Testis (tissue), 3 donors: Measurements from ENCODE around the gene OLFML3. TPM values are rescaled to one million over a fixed set of nuclear protein-coding genes. Genes with fewer than 3 reads are reported as not detected.

Experiments
- DNase-seq: peaks from one replicate; pipeline ENCODE4 v3.0.0-alpha.2; 2019
- H3K27ac ChIP-seq, 2 donors: fragments of 200-600 bp; sonication (generic); one replicate each; pipeline ENCODE4 v1.5.1; 2019
- H3K27me3 ChIP-seq: fragments of 200-600 bp; sonication (generic); one replicate; pipeline ENCODE4 v1.5.1; 2019
- H3K36me3 ChIP-seq: fragments of 200-600 bp; sonication (generic); one replicate; pipeline ENCODE4 v1.5.1; 2017; ENCODE audit warnings: low read depth; ENCODE audit errors: missing control alignments
- H3K4me1 ChIP-seq: fragments of 200-600 bp; sonication (generic); one replicate; pipeline ENCODE4 v1.5.1; 2019
- H3K4me3 ChIP-seq, 2 donors: fragments of 200-600 bp; sonication (generic); one replicate each; pipeline ENCODE4 v1.5.1; 2017 to 2019
- H3K9me3 ChIP-seq: fragments of 200-600 bp; sonication (generic); one replicate; pipeline ENCODE4 v1.5.1; 2017
- POLR2A ChIP-seq: fragments of 450-650 bp; IDR thresholded peaks from one replicate; pipeline ENCODE4 v1.6.1; 2017; ENCODE audit warnings: antibody characterized with exemption, mild to moderate bottlenecking, moderate library complexity
- WGBS, 2 donors: methylation state at CpG; one replicate each; pipeline ENCODE4 v1.1.5; 2018; 5-methylcytosine and 5-hydroxymethylcytosine counted together
- intact Hi-C: fragments of 100-400 bp; cut with DNase I; formaldehyde crosslinking; loops from one replicate; pipeline ENCODE4 v1.15.1; 2023; ENCODE audit warnings: low total_unique reads
- polyA plus RNA-seq: library from polyadenylated mRNA; stranded (reverse); fragments of 350-450 nt; fragmentation: Illumina TruSeq; extraction: RNeasy Lipid Tissue Mini Kit (QIAGEN cat#74804); gene quantifications from one replicate; pipeline ENCODE4 v1.2.3, GENCODE V29; 2014; ENCODE audit warnings: low read depth, low replicate concordance; ENCODE audit not compliant: insufficient read depth
- total RNA-seq, 2 donors: library from RNA; depleted of rRNA; stranded (reverse); fragments of >200 nt; gene quantifications; one replicate each; pipeline ENCODE4 v1.2.3, GENCODE V29; 2016
- TF ChIP-seq, protein P1 (sequence below), 3 experiments: fragments of 450-650 bp in 2 of 3; fragments of 200-600 bp in 1 of 3; sonication (generic) in 1 of 3; IDR thresholded peaks; one replicate each; pipeline ENCODE4 v1.5.1; 2016 to 2019; ENCODE audit warnings: antibody characterized with exemption in 3 of 3, mild to moderate bottlenecking in 2 of 3, moderate library complexity in 1 of 3

The OLFML3 gene
- total and polyA plus RNA-seq, 3 donors from 2014 or later = 4.6 to 51.7 (median 8.5) TPM

DNA sequence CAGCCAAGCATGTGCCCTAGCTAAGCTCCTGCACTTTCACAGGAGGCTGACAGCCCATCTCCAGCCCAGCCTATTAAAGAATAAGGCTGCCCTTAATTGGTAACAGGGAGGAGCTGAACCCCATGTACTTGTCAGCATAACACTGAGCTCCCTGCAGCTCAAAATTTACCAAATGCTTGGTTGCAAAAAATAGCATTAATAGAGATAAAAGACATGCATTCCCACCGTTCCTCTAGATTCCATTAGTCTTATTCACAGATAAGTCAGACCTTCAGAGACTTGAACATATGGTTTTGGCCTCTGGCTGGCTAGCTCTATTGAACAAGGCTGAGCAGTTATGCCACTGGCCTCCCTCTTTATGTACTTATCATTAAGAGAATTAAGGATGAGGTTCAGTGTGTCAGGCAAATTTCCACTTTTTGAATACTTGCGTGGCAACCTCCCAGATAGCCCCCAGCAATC, 29.2 kb downstream of the OLFML3 start:
- intact Hi-C loops = no loop called here

DNA sequence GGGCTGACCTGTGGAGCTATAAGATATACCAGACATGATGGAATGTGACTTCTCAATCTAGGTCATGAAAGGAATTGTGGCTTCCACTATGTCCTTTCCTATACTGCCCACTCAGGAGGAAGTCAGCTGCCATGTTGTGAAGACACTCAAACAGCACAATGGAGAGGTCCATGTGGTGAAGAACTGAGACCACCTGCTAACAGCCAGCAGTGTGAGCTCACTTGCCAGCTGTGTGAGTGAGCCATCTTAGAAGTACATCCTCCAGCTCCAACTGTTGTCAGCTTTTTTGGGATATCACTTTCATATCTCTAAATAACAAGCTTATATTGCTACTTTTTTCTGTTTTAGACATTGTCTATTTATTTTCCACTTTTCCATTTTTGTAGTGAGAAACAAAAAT, 29.7 kb downstream of the OLFML3 start:
- no peaks in the 10 kb centered on the region for H3K36me3 ChIP-seq
- H3K27ac ChIP-seq = no peak overlapping the region
- no peaks in the 10 kb centered on the region for H3K4me1 ChIP-seq
- DNase-seq = no peak
- no peak for TF ChIP-seq POLR2A
- TF ChIP-seq, protein P1, sequence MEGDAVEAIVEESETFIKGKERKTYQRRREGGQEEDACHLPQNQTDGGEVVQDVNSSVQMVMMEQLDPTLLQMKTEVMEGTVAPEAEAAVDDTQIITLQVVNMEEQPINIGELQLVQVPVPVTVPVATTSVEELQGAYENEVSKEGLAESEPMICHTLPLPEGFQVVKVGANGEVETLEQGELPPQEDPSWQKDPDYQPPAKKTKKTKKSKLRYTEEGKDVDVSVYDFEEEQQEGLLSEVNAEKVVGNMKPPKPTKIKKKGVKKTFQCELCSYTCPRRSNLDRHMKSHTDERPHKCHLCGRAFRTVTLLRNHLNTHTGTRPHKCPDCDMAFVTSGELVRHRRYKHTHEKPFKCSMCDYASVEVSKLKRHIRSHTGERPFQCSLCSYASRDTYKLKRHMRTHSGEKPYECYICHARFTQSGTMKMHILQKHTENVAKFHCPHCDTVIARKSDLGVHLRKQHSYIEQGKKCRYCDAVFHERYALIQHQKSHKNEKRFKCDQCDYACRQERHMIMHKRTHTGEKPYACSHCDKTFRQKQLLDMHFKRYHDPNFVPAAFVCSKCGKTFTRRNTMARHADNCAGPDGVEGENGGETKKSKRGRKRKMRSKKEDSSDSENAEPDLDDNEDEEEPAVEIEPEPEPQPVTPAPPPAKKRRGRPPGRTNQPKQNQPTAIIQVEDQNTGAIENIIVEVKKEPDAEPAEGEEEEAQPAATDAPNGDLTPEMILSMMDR (IDR thresholded peaks at IDR 0.05) = no peak
- H3K4me3 ChIP-seq = no peak overlapping the region
- intact Hi-C loops = no loop called here
- H3K9me3 ChIP-seq = no peaks in the 10 kb centered on the region
- no peaks in the 10 kb centered on the region for H3K27me3 ChIP-seq

More for the DNA sequence above, 29.2 kb downstream of the OLFML3 start:
- H3K27ac ChIP-seq = no peak overlapping the region
- H3K27me3 ChIP-seq = no peaks in the 10 kb centered on the region
- WGBS, 2 donors = 56 to 64% methylated on average over 2 of the region's 2 CpGs
- H3K4me3 ChIP-seq = no peak overlapping the region
- no peaks in the 10 kb centered on the region for H3K4me1 ChIP-seq
- H3K9me3 ChIP-seq = no peaks in the 10 kb centered on the region
- DNase-seq = no peak
- TF ChIP-seq, protein P1 (IDR thresholded peaks at IDR 0.05) = no peak
- no peak for TF ChIP-seq POLR2A
- no peaks in the 10 kb centered on the region for H3K36me3 ChIP-seq

DNA sequence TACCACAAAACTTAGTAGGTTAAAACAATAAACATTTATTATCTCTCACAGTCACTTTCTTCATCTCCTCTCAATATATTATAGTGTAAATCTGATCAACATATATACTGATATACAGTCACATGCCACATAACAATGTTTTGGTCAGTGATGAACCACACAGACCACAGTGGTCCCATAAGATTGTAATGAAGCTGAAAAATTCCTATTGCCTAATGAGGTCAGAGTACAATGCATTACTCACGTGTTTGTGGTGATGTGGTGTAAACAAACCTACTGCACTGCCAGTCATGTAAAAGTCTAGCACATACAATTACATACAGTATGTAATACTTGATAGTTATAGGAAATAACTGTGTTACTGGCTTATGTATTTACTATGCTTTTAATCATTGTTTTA, 30.1 kb downstream of the OLFML3 start:
- no peaks in the 10 kb centered on the region for H3K36me3 ChIP-seq
- no peaks in the 10 kb centered on the region for H3K9me3 ChIP-seq
- H3K27me3 ChIP-seq = no peaks in the 10 kb centered on the region
- no peak for DNase-seq
- 88% methylated on average over 1 of the region's 1 CpG for WGBS, 2 donors
- intact Hi-C loops = no loop called here
- TF ChIP-seq, protein P1 (IDR thresholded peaks at IDR 0.05) = no peak
- no peak for TF ChIP-seq POLR2A
- no peak overlapping the region for H3K27ac ChIP-seq
- no peaks in the 10 kb centered on the region for H3K4me1 ChIP-seq
- H3K4me3 ChIP-seq = no peak overlapping the region

DNA sequence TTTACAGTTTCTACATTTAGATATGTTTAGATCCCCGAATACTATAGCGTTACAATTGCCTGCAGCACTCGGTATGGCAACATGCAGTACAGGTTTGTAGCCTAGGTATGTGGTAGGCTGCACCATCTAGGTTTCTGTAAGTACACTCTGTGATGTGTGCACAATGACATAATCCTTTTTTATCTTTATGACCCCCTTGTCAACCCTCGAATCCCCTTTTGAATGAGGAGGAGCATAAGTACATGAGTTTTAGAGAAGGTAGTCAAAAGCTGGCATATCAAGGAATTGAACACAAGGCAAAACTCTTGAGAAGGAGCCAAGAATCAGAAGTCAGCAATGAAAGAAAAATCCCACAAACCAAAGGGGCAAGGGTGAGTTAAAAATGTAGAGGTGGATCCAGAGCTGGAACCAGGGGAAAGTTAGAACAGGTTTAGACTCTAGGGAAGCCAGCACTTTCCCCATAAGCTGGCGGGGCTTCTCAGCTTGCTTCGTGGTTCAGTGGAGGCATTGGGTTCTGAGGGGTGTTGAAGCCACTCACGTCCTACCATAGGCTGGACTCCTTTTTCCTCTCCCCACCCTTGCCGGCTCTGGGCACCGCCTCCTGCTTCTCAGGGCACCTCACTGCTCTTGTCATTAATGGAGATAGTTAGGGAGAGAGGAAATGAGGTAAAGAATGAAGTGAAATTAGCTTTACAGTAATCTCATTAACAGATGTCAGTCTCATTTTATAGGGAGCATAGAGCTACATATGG, 31.3 kb downstream of the OLFML3 start:
- Histone ChIP-seq H3K27me3 (no peaks in the 10 kb centered on the region), H3K27ac (no peak overlapping the region), H3K4me1 (no peaks in the 10 kb centered on the region), H3K4me3 (no peak overlapping the region), H3K9me3 (no peaks in the 10 kb centered on the region), H3K36me3 (no peaks in the 10 kb centered on the region)
- WGBS, 2 donors = 80 to 81% methylated on average over 9 of the region's 9 CpGs
- DNase-seq = no peak
- no peak for TF ChIP-seq POLR2A
- TF ChIP-seq, protein P1 (IDR thresholded peaks at IDR 0.05) = no peak
- intact Hi-C loops = no loop called here

DNA sequence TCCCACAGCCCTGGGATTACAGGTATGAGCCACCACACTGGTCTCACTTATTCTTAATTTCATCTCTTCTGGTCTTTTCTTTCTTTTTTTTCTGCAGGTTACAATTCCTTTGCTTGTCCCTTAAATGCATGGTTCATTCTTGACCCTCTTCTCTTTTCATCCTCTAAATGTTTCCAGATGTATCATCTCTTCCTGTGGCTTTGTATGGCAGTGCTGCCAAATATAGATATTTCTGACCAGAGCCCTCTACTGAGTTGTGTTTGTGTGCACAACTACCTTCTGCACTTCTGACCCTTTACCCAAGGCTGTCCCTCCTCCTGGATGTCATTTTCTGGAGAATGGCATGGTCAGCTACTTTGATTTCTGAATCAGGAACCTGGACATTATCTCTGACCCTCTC, 32.5 kb downstream of the OLFML3 start:
- H3K4me3 ChIP-seq = no peak overlapping the region
- DNase-seq = no peak
- no peaks in the 10 kb centered on the region for H3K27me3 ChIP-seq
- intact Hi-C loops = no loop called here
- H3K36me3 ChIP-seq = no peaks in the 10 kb centered on the region
- TF ChIP-seq POLR2A = no peak
- TF ChIP-seq, protein P1 (IDR thresholded peaks at IDR 0.05) = no peak
- no peak overlapping the region for H3K27ac ChIP-seq
- H3K4me1 ChIP-seq = no peaks in the 10 kb centered on the region
- H3K9me3 ChIP-seq = no peaks in the 10 kb centered on the region
